DMS53 (cell line): ENCODE measurements around the gene SRR.
A peak's percentile ranks its signal among the peaks of the same experiment; 100 is the strongest.
"Not testable (repeated sequence)": the region's sequence is repeated elsewhere in the genome, so short reads cannot be mapped to it uniquely, and the experiment has no call there.

Experiments used
- DNase-seq: peaks from one replicate; lab custom pipeline; 2025; lab: John Stamatoyannopoulos, UW

Gene SRR, protein sequence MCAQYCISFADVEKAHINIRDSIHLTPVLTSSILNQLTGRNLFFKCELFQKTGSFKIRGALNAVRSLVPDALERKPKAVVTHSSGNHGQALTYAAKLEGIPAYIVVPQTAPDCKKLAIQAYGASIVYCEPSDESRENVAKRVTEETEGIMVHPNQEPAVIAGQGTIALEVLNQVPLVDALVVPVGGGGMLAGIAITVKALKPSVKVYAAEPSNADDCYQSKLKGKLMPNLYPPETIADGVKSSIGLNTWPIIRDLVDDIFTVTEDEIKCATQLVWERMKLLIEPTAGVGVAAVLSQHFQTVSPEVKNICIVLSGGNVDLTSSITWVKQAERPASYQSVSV

DNA sequence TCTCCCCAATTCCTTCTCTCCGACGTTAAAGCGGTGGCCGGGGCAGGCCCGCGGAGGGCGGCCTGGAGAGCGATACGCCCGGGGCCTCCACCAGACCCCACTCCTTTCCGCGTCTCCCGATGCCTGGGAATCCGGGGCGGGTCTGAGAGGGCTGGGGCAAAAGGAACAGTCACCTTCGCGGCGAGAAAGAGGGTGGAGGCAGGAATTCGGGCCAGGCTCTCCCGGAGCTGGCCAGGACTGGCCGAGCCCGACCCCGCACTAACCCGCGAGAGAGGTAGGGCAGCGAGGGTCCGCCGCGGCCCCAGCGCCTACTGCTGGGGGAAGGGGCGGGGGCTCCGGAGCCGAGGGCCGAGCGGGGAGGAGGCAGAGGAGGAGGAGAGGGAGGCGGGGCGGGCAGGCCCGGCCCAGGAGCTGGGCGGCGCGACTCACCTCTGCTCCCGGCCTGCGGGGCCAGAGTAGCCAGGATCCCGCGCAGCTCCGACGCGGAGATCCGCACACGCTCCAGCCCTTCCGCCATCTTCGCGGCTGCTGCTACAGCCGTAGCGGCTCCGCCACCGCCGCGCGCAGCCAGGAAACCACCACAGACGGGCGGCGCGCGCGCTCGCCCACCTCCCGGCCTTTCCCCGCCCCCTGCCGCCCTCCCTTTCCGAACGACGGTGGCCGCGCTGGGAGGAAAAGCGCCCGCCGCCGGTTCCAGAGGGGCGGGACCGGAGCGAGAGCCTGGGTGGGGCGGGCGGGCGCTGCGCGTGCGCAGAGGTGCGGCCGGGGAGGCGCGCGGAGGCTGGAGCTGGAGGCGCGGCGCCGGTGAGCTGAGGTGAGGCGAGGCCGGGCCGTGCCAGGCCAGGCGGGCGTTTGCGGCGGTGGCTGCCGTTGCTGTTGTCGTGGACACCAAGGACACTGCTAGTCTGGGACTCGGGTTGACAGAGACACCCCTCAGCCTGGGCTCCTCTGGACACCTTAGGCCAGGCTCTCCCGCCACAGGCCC, at the start of gene SRR, which contains the start of gene SMG6:
SRR (plus strand) TSS at position 747 of the 985 bp plus-strand sequence. CDS start 11,611 bp downstream, outside the sequence.
SMG6 (minus strand) TSS at position 582 of the 985 bp plus-strand sequence; CDS start at position 517, 65 bp downstream.
- peak; percentile 94 for DNase-seq

- not testable (repeated sequence) for DNase-seq
Measured at GRCh38 chr17:2258830-2259229, 44.9 kb upstream of the SRR start.

- no peak for DNase-seq
Measured at GRCh38 chr17:2259769-2260536, 43.8 kb upstream of the SRR start.

- DNase-seq: no peak
Measured at GRCh38 chr17:2262135-2262587, 41.6 kb upstream of the SRR start.

- no peak for DNase-seq
Measured at GRCh38 chr17:2263183-2264066, 40.3 kb upstream of the SRR start.

GRCh38 chr17:2264067-2264860, 39.5 kb upstream of the SRR start:
- no peak for DNase-seq

DNA sequence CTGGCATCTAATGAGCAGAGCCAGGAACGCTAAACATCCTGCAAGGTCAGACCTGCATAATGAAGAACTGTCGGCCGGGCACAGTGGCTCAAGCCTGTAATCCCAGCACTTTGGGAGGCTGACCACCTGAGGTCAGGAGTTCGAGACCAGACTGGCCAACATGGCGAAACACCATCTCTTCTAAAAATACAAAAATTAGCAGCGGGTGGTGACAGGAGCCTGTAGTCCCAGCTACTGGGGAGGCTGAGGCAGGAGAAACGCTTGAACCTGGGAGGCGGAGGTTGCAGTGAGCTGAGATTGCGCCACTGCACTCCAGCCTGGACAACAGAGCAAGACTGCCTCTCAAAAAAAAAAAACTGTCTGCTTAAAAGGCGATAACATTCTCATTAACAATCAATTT, 38.6 kb upstream of the SRR start:
- not testable (repeated sequence) for DNase-seq

GRCh38 chr17:2266045-2266864, 37.5 kb upstream of the SRR start:
- no peak for DNase-seq

DNA sequence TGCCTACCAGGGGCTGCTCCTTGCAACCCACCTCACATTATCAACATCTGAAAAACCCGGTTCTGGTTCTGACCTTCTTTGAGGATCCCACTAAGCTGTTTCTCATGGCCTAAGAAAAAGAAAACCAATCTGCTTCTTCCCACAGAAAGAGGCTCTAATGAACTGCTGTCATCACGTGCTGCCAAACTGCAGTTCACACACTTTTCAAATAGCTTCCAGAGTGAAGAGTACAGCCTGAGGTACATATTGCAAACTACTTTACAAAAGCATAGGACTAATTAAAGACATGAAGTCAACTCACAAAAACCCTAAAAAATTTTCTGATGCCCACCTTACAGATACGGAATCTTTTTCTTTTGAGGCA, 36.9 kb upstream of the SRR start:
- no peak for DNase-seq

DNA sequence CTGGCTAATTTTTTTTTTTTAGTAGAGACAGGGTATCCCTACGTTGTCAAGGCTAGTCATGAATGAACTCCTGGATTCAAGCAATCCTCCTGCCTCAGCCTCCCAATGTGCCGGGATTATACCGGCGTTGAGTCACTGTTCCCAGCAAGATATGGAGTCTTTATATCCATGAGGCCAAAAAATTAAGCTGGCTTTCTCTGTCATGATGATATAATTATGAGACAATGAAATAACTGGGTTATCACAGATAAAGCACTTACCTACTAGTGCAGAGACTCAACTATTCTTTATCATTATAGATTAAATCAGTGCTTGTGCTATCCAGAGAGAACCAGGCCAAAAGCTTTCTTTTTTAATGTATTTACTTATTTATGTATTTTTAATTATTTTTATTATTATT, 36.4 kb upstream of the SRR start:
- DNase-seq: no peak

- DNase-seq: no peak
Measured at GRCh38 chr17:2271985-2272702, 31.6 kb upstream of the SRR start.

DNA sequence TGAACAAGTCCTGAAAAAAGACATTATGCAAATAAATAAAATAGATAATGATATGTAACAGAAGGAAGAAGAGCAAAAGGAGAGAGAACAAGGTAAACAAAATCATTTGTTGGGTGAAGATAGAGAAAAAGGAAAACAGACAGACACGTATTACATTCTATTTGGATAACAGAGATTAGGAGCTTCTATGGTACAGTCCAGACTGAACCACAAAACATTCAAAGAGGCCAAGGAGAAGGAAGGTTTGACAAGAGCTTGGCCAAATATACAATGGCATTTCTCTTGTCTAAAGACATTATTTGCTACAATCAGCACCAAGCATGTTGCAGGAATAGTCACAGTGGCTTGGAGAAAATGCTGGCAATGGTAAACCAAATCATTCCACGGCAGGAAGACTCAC, 29.3 kb upstream of the SRR start:
- no peak for DNase-seq

GRCh38 chr17:2275722-2276121, 28.0 kb upstream of the SRR start:
- no peak for DNase-seq

DNA sequence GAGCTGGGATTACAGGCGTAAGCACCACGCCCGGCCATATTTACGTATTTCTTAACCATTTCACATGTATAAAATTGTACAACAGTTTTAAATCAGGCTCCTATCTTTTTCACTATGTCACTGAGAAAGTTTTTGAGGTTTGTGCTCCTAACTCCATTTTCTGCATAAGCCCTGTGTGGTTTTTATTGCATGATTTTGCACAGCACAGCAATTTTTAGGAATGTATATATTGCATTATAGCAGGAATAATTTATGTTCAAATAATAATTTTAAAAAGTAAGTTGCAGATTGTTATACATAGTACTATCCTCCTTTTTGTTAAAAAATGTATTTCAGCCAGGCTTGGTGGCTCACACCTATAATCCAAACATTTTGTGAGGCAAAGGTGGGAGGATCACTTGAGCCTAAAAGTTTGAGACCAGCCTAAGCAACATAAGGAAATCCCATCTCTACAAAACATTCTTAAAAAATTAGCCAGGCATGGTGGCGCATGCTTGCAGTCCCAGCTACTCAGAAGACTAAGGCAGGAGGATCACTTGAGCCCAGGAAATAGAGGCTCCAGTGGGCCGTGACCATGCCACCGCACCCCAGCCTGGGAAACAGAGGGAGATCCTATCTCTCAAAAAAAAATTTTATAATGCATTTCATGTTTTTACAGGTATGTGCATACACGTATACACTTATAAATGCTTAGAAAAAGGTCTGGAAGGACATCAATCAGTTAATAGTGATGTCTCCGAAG, 26.1 kb upstream of the SRR start:
- no peak for DNase-seq

DNA sequence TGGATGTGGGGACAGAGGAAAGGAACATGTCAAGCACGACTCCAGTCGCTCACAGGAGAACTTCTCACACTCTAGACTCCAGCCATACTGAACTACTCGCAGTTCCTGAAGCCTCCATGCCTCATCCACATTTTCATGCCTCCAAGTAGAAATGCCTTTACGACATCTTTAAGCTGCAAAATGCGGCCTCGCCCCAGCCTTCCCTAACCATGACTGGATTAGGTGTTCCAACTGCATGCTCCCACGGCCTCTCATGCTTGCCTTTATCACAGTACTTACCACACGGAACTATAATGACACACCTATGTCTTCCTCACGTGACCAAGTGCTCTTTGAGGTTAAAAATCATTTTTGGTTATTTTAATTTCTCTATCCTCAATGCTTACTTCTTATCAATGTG, 24.0 kb upstream of the SRR start:
- DNase-seq: no peak

DNA sequence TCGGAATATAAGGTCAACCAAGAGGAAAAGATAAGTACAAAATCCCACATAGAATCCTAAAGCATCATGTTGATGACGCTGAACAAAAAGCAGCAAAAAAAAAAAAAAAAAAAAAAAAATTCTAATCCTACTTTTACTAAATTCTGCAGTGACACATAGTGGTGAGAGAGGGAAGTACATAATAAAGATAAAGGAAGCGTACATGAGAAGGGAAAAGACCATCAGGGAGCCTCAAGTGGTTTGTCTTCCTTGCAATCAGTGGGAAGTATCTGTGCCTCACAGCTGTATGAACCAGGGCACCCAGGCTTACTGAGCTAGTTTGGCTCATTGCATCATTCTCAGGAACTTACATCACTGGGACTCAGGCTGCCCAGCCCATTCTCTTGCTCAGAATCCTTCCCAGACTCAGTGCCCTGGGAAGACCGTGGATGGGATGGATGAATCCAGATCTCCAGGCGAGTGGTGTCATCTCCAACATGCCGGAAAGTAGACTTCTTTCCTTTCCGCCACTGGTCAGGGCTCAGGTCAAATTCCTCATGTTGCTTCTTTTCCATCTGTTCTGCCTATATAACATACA, 21.4 kb upstream of the SRR start:
- DNase-seq: peak; percentile 77

- DNase-seq: no peak
Measured at GRCh38 chr17:2283302-2283701, 20.4 kb upstream of the SRR start.
